Stimulated activated CD4-positive, alpha-beta T cell treated with anti-CD3 and anti-CD28 coated beads, Interleukin-2, amount 100 ng/mL, for 48 hours (primary cell): Measurements from ENCODE around the gene ICAM3.
"Not testable (repeated sequence)": the region's sequence is repeated elsewhere in the genome, so short reads cannot be mapped to it uniquely, and the experiment has no call there.

Experiments
- DNase-seq, 2 donors: peaks; one replicate each; pipeline ENCODE4 v3.0.0-alpha.2; 2020

The ICAM3 gene

GRCh38 chr19:10344780-10345179 is 5.4 kb upstream of the ICAM3 start:
- DNase-seq, result no peak

- no peak for DNase-seq
These were observed 4.1 kb upstream of the ICAM3 start for GRCh38 chr19:10343495-10343894.

- DNase-seq, result no peak
These were observed 553 bp upstream of the ICAM3 start for GRCh38 chr19:10339977-10340376.

GRCh38 chr19:10338940-10339339 is 484 bp downstream of the ICAM3 start:
- no peak for DNase-seq

GRCh38 chr19:10336725-10337124 is 2.7 kb downstream of the ICAM3 start:
- DNase-seq, result not testable (repeated sequence)

- no peak for DNase-seq
These were observed 4.0 kb downstream of the ICAM3 start for GRCh38 chr19:10335352-10335985.

- DNase-seq, result peak; percentile 48 to 66
These were observed 4.7 kb downstream of the ICAM3 start for GRCh38 chr19:10334588-10335351.

GRCh38 chr19:10333758-10334587 is 5.5 kb downstream of the ICAM3 start:
- DNase-seq, result no peak

- peak; percentile 97 for DNase-seq
These were observed 6.3 kb downstream of the ICAM3 start, which contains the start of gene RAVER1 for GRCh38 chr19:10332965-10333757. Gene RAVER1 (minus strand): TSS chr19:10333529. CDS start chr19:10333507, 22 bp downstream.

- no peak for DNase-seq
These were observed 7.1 kb downstream of the ICAM3 start for GRCh38 chr19:10332158-10332964.

- no peak for DNase-seq
These were observed 9.9 kb downstream of the ICAM3 start for GRCh38 chr19:10329555-10329954.

GRCh38 chr19:10328558-10329429 is 10.6 kb downstream of the ICAM3 start:
- no peak for DNase-seq

GRCh38 chr19:10327793-10328192 is 11.6 kb downstream of the ICAM3 start:
- DNase-seq, result no peak

GRCh38 chr19:10325732-10326131 is 13.7 kb downstream of the ICAM3 start:
- DNase-seq, result no peak

GRCh38 chr19:10321874-10322835 is 17.3 kb downstream of the ICAM3 start:
- no peak for DNase-seq

GRCh38 chr19:10321417-10321797 is 18.0 kb downstream of the ICAM3 start:
- no peak for DNase-seq

GRCh38 chr19:10320602-10321416 is 18.6 kb downstream of the ICAM3 start:
- no peak for DNase-seq

GRCh38 chr19:10318807-10319682 is 20.4 kb downstream of the ICAM3 start:
- no peak for DNase-seq
